Loucy (cell line): ENCODE measurements around the gene CLDN5.

ENCODE experiments used
- H2AFZ ChIP-seq: fragments of 200-600 bp; sonication (generic); 2 replicates; pipeline ENCODE4 v1.6.0; 2016; ENCODE audit warnings: antibody characterized with exemption, mild to moderate bottlenecking, low read length, moderate library complexity
- H3F3A ChIP-seq: fragments of 200-600 bp; 2 replicates; pipeline ENCODE4 v1.6.0; 2016; ENCODE audit warnings: antibody characterized with exemption, low read depth, mild to moderate bottlenecking
- H3K27me3 ChIP-seq: fragments of 200-600 bp; sonication (generic); 2 replicates; pipeline ENCODE4 v1.6.1; 2014; ENCODE audit warnings: low read length, mild to moderate bottlenecking; ENCODE audit not compliant: insufficient read depth, poor library complexity, severe bottlenecking
- H3K36me3 ChIP-seq: fragments of 200-600 bp; sonication (generic); 2 replicates; pipeline ENCODE4 v1.6.1; 2016; ENCODE audit warnings: low read length; ENCODE audit not compliant: insufficient read depth
- H3K4me1 ChIP-seq: fragments of 200-600 bp; sonication (generic); 2 replicates; pipeline ENCODE4 v1.5.1; 2014; ENCODE audit warnings: low read length, mild to moderate bottlenecking; ENCODE audit not compliant: insufficient read depth, poor library complexity, severe bottlenecking
- H3K4me2 ChIP-seq: fragments of 200-600 bp; sonication (generic); 2 replicates; pipeline ENCODE4 v1.6.0; 2014; ENCODE audit warnings: antibody characterized with exemption, low read length, low read depth, mild to moderate bottlenecking; ENCODE audit not compliant: poor library complexity, severe bottlenecking
- H3K4me3 ChIP-seq: fragments of 200-600 bp; sonication (generic); 2 replicates; pipeline ENCODE4 v1.5.1; 2014; ENCODE audit warnings: low read length, mild to moderate bottlenecking, mixed read lengths; ENCODE audit not compliant: poor library complexity, severe bottlenecking
- H3K79me2 ChIP-seq: fragments of 200-600 bp; sonication (generic); 2 replicates; pipeline ENCODE4 v1.6.1; 2014; ENCODE audit warnings: low read length; ENCODE audit not compliant: insufficient read depth
- H3K9ac ChIP-seq: fragments of 200-600 bp; sonication (generic); 2 replicates; pipeline ENCODE4 v1.6.0; 2014; ENCODE audit warnings: mild to moderate bottlenecking, low read depth, low read length, moderate library complexity; ENCODE audit not compliant: poor library complexity, severe bottlenecking
- H3K9me2 ChIP-seq: fragments of 200-600 bp; sonication (generic); replicated peaks from 2 replicates; pipeline ENCODE4 v1.6.1; 2016; ENCODE audit warnings: low read depth, low read length, mixed read lengths
- H3K9me3 ChIP-seq: fragments of 200-600 bp; sonication (generic); 2 replicates; pipeline ENCODE4 v1.6.1; 2014; ENCODE audit warnings: mild to moderate bottlenecking, antibody characterized with exemption, low read length, low read depth; ENCODE audit not compliant: insufficient read depth
- H4K20me1 ChIP-seq: fragments of 200-600 bp; sonication (generic); 2 replicates; pipeline ENCODE4 v1.6.0; 2014; ENCODE audit warnings: antibody characterized with exemption, low read length, mild to moderate bottlenecking; ENCODE audit not compliant: insufficient read depth, poor library complexity, severe bottlenecking
- CTCF ChIP-seq: fragments of 200-600 bp; sonication (generic); conservative IDR thresholded peaks from 2 replicates; pipeline ENCODE4 v1.5.1; 2014; ENCODE audit warnings: mild to moderate bottlenecking, antibody characterized with exemption, low read length
- EZH2phosphoT487 ChIP-seq: fragments of 200-600 bp; IDR thresholded peaks from 2 replicates; pipeline ENCODE4 v1.6.1; 2018; ENCODE audit warnings: antibody characterized with exemption, mild to moderate bottlenecking, moderate library complexity, borderline replicate concordance

Gene CLDN5

GRCh38 chr22:19476023-19476422, 48.2 kb downstream of the CLDN5 start:
- Histone ChIP-seq H3K79me2 (peaks cover 55% of the 10 kb centered on the region), H3K4me2 (peak overlapping the region; percentile 35), H3F3A (no peaks in the 10 kb centered on the region), H3K4me3 (no peak overlapping the region), H2AFZ (no peak overlapping the region), H3K9me2 (no peaks in the 10 kb centered on the region), H3K27me3 (no peaks in the 10 kb centered on the region), H3K9me3 (no peaks in the 10 kb centered on the region), H3K36me3 (peaks cover 25% of the 10 kb centered on the region; the same call in 1 of the 2 replicates), H3K9ac (peak overlapping the region; percentile 26), H4K20me1 (peaks cover 24% of the 10 kb centered on the region), H3K4me1 (peaks cover 28% of the 10 kb centered on the region)
- TF ChIP-seq CTCF (no peak), EZH2phosphoT487 (no peak)

GRCh38 chr22:19473578-19473977, 50.6 kb downstream of the CLDN5 start:
- TF ChIP-seq CTCF (peak; percentile 19; the same call in 1 of the 2 replicates), EZH2phosphoT487 (no peak)
- Histone ChIP-seq H3K9me3 (no peaks in the 10 kb centered on the region), H3K9me2 (no peaks in the 10 kb centered on the region), H3K4me2 (no peak overlapping the region), H4K20me1 (peaks cover 16% of the 10 kb centered on the region), H3F3A (no peaks in the 10 kb centered on the region), H3K36me3 (peaks cover 49% of the 10 kb centered on the region; the same call in 1 of the 2 replicates), H3K4me3 (no peak overlapping the region), H2AFZ (no peak overlapping the region), H3K4me1 (peaks cover 19% of the 10 kb centered on the region), H3K79me2 (peaks cover 39% of the 10 kb centered on the region), H3K27me3 (no peaks in the 10 kb centered on the region), H3K9ac (no peak overlapping the region)
